ENCODE measurements around the gene CRYBG1. TPM values are rescaled to one million over a fixed set of nuclear protein-coding genes. Genes with fewer than 3 reads are reported as not detected.

CRYBG1 gene
- total RNA-seq, 1 experiment from 2014 or later = 19.9 TPM

- Histone ChIP-seq H3K9me3 (ENCODE audit: low read length) (no peaks in the 10 kb centered on the region), H3K27me3 (ENCODE audit: low read length) (no peaks in the 10 kb centered on the region), H3K4me3 (ENCODE audit: low read length) (no peak overlapping the region), H3K4me1 (ENCODE audit: insufficient read depth, low read length) (peaks cover 41% of the 10 kb centered on the region), H3K4me2 (ENCODE audit: low read length) (peak overlapping the region; percentile 65), H2AFZ (ENCODE audit: low read length) (no peak overlapping the region), H3K79me2 (ENCODE audit: low read length) (no peaks in the 10 kb centered on the region), H3F3A (ENCODE audit: low read length, unreplicated experiment) (no peaks in the 10 kb centered on the region), H3K36me3 (ENCODE audit: low read depth, low read length) (no peaks in the 10 kb centered on the region), H3K27ac (ENCODE audit: low read length) (peak overlapping the region; percentile 62), H4K20me1 (ENCODE audit: low read length) (no peaks in the 10 kb centered on the region), H3K9me2 (replicated peaks; ENCODE audit: low read length) (no peaks in the 10 kb centered on the region), H3K9ac (ENCODE audit: low read length) (no peak overlapping the region)
- intact Hi-C loops (cut with micrococcal nuclease) = loop anchor here (1.0 kb wide), 1 partner anchor 65 kb away; no protein-coding TSS in a partner anchor
- peak; percentile 80 for DNase-seq
- no TSS peak for BruUV-seq (replicated peaks)
- TF ChIP-seq EZH2phosphoT487 (IDR thresholded peaks at IDR 0.05; ENCODE audit: borderline replicate concordance, low read length) (no peak), EZH2 (IDR thresholded peaks at IDR 0.05; ENCODE audit: low read length, unreplicated experiment) (no peak)
- TF ChIP-seq, protein P1, sequence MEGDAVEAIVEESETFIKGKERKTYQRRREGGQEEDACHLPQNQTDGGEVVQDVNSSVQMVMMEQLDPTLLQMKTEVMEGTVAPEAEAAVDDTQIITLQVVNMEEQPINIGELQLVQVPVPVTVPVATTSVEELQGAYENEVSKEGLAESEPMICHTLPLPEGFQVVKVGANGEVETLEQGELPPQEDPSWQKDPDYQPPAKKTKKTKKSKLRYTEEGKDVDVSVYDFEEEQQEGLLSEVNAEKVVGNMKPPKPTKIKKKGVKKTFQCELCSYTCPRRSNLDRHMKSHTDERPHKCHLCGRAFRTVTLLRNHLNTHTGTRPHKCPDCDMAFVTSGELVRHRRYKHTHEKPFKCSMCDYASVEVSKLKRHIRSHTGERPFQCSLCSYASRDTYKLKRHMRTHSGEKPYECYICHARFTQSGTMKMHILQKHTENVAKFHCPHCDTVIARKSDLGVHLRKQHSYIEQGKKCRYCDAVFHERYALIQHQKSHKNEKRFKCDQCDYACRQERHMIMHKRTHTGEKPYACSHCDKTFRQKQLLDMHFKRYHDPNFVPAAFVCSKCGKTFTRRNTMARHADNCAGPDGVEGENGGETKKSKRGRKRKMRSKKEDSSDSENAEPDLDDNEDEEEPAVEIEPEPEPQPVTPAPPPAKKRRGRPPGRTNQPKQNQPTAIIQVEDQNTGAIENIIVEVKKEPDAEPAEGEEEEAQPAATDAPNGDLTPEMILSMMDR (conservative IDR thresholded peaks at IDR 0.05; ENCODE audit: low read depth, low read length) = no peak
- ChIA-PET POLR2A (ENCODE audit: unreplicated experiment) (no interaction called here), CTCF (interaction anchor here (0.5 to 1.2 kb wide), 4 partner anchors 82 to 167 kb away, joined by 3 to 10 read pairs (median 4); partner anchors contain the start of gene CRYBG1)
- ATAC-seq = peak; percentile 65
These were observed 81.9 kb downstream of the CRYBG1 start for GRCh38 chr6:106442395-106442794.

- TF ChIP-seq EZH2phosphoT487 (IDR thresholded peaks at IDR 0.05; ENCODE audit: borderline replicate concordance, low read length) = no peak
- TF ChIP-seq EZH2 (IDR thresholded peaks at IDR 0.05; ENCODE audit: low read length, unreplicated experiment) = no peak
- TF ChIP-seq, protein P1 (conservative IDR thresholded peaks at IDR 0.05; ENCODE audit: low read depth, low read length) = peak; percentile 71
- CTCF ChIA-PET = interaction anchor here (0.6 kb wide), 1 partner anchor 105 kb away, joined by 3 read pairs; no protein-coding TSS in a partner anchor
- H4K20me1 ChIP-seq (ENCODE audit: low read length) = no peaks in the 10 kb centered on the region
These were observed 84.4 kb downstream of the CRYBG1 start for GRCh38 chr6:106444777-106445507.

DNA sequence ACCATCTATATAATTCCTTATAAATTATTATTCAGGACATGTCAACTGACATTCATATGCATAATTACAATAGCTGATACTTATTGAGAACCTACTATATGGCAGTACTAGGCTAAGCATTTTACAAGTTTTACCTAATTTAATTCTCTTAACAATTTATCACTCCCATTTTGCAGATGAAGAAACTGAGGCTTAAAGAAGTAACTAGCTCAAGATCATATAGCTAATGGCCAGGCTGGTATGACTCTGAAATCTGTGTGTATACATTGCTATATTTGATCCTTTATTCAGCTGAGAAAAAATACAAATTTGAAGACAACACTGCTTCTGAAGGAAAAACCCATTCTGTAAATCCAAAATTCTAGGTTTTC, 85.0 kb downstream of the CRYBG1 start:
- Histone ChIP-seq H3K4me1 (ENCODE audit: insufficient read depth, low read length) (peaks cover 28% of the 10 kb centered on the region), H3K27ac (ENCODE audit: low read length) (no peak overlapping the region), H3K79me2 (ENCODE audit: low read length) (no peaks in the 10 kb centered on the region), H3K4me3 (ENCODE audit: low read length) (no peak overlapping the region), H3K27me3 (ENCODE audit: low read length) (no peaks in the 10 kb centered on the region), H3K4me2 (ENCODE audit: low read length) (no peak overlapping the region), H3K9me3 (ENCODE audit: low read length) (no peaks in the 10 kb centered on the region), H3F3A (ENCODE audit: low read length, unreplicated experiment) (no peaks in the 10 kb centered on the region), H2AFZ (ENCODE audit: low read length) (no peak overlapping the region), H3K9ac (ENCODE audit: low read length) (no peak overlapping the region), H3K36me3 (ENCODE audit: low read depth, low read length) (no peaks in the 10 kb centered on the region), H4K20me1 (ENCODE audit: low read length) (no peaks in the 10 kb centered on the region), H3K9me2 (replicated peaks; ENCODE audit: low read length) (no peaks in the 10 kb centered on the region)
- DNase-seq = no peak
- CTCF ChIA-PET = interaction anchor here (0.6 kb wide), 1 partner anchor 106 kb away, joined by 3 read pairs; no protein-coding TSS in a partner anchor
- intact Hi-C loops (cut with micrococcal nuclease) = loop anchor here (1.0 to 5.0 kb wide), 3 partner anchors 85 to 242 kb away; partner anchors contain the start of gene CRYBG1
- no peak for ATAC-seq
- TF ChIP-seq, protein P1 (conservative IDR thresholded peaks at IDR 0.05; ENCODE audit: low read depth, low read length) = no peak
- TF ChIP-seq EZH2phosphoT487 (IDR thresholded peaks at IDR 0.05; ENCODE audit: borderline replicate concordance, low read length) = no peak
- TF ChIP-seq EZH2 (IDR thresholded peaks at IDR 0.05; ENCODE audit: low read length, unreplicated experiment) = no peak
- BruUV-seq (replicated peaks) = no TSS peak
- POLR2A ChIA-PET (ENCODE audit: unreplicated experiment) = no interaction called here

More at GRCh38 chr6:106444777-106445507, 84.4 kb downstream of the CRYBG1 start:
- H3K9ac ChIP-seq (ENCODE audit: low read length) = no peak overlapping the region
- H3K27me3 ChIP-seq (ENCODE audit: low read length) = no peaks in the 10 kb centered on the region
- no peaks in the 10 kb centered on the region for H3K79me2 ChIP-seq (ENCODE audit: low read length)
- H3K36me3 ChIP-seq (ENCODE audit: low read depth, low read length) = no peaks in the 10 kb centered on the region
- no peak overlapping the region for H3K27ac ChIP-seq (ENCODE audit: low read length)
- intact Hi-C loops (cut with micrococcal nuclease) = loop anchor here (1.0 to 5.0 kb wide), 3 partner anchors 85 to 242 kb away; partner anchors contain the start of gene CRYBG1
- no peak overlapping the region for H3K4me3 ChIP-seq (ENCODE audit: low read length)
- ATAC-seq (no peak), DNase-seq (peak; percentile 70)
- POLR2A ChIA-PET (ENCODE audit: unreplicated experiment) = no interaction called here
- no TSS peak for BruUV-seq (replicated peaks)
- no peak overlapping the region for H3K4me2 ChIP-seq (ENCODE audit: low read length)
- H2AFZ ChIP-seq (ENCODE audit: low read length) = no peak overlapping the region
- peaks cover 32% of the 10 kb centered on the region for H3K4me1 ChIP-seq (ENCODE audit: insufficient read depth, low read length)
- no peaks in the 10 kb centered on the region for H3K9me2 ChIP-seq (replicated peaks; ENCODE audit: low read length)
- no peaks in the 10 kb centered on the region for H3K9me3 ChIP-seq (ENCODE audit: low read length)
- H3F3A ChIP-seq (ENCODE audit: low read length, unreplicated experiment) = no peaks in the 10 kb centered on the region

All from PC-3 (cell line).